Upper lobe of left lung (tissue), 6 donors: Measurements from ENCODE around the gene HAUS3. TPM values are rescaled to one million over a fixed set of nuclear protein-coding genes. Genes with fewer than 3 reads are reported as not detected.
A peak's percentile ranks its signal among the peaks of the same experiment; 100 is the strongest.

Experiments used
- ATAC-seq, 2 donors: fragments of 200-7000 bp; cut with Tn5 transposase; one replicate each; pipeline ENCODE4 v1.9.1; 2022; ENCODE audit warnings: mild to moderate bottlenecking in 2 of 2, moderate library complexity in 2 of 2; ENCODE audit not compliant: low FRiP score in 2 of 2
- DNase-seq, 2 donors: peaks; one replicate each; pipeline ENCODE4 v3.0.0-alpha.2; 2019 to 2020
- H3K27ac ChIP-seq, 4 donors: fragments of 200-600 bp; sonication (generic); one replicate each; pipeline ENCODE4 v1.5.1; 2016 to 2019
- H3K27me3 ChIP-seq, 4 donors: fragments of 200-600 bp; sonication (generic); one replicate each; pipeline ENCODE4 v1.5.1; 2017 to 2019
- H3K36me3 ChIP-seq, 4 donors: fragments of 200-600 bp; sonication (generic); one replicate each; pipeline ENCODE4 v1.5.1; 2016 to 2019
- H3K4me1 ChIP-seq, 4 donors: fragments of 200-600 bp; sonication (generic); one replicate each; pipeline ENCODE4 v1.5.1; 2018 to 2019
- H3K4me3 ChIP-seq, 4 donors: fragments of 200-600 bp; sonication (generic); one replicate each; pipeline ENCODE4 v1.5.1; 2017 to 2019; ENCODE audit warnings: mild to moderate bottlenecking in 2 of 4, moderate library complexity in 1 of 4
- H3K9me3 ChIP-seq, 4 donors: fragments of 200-600 bp; sonication (generic); one replicate each; pipeline ENCODE4 v1.5.1; 2018 to 2019
- CTCF ChIP-seq, 6 experiments: fragments of 450-650 bp in 4 of 6; fragments of 200-600 bp in 2 of 6; sonication (generic) in 2 of 6; IDR thresholded peaks; one replicate each; pipeline ENCODE4 v1.5.1; 2016 to 2019; ENCODE audit warnings: antibody characterized with exemption in 6 of 6
- EP300 ChIP-seq, 4 donors: sonication (generic); formaldehyde crosslinking; IDR thresholded peaks; one replicate each; pipeline ENCODE4 v1.5.1; 2017; ENCODE audit warnings: antibody characterized with exemption in 4 of 4, control low read depth in 2 of 4
- POLR2A ChIP-seq, 4 donors: fragments of 450-650 bp; IDR thresholded peaks; one replicate each; pipeline ENCODE4 v1.5.1; 2016 to 2017; ENCODE audit warnings: antibody characterized with exemption in 4 of 4, mild to moderate bottlenecking in 2 of 4
- POLR2AphosphoS5 ChIP-seq, 2 donors: sonication (generic); formaldehyde crosslinking; IDR thresholded peaks; one replicate each; pipeline ENCODE4 v1.5.1; 2017; ENCODE audit warnings: antibody characterized with exemption in 2 of 2
- WGBS, 2 donors: methylation state at CpG; one replicate each; pipeline ENCODE4 v1.1.5; 2017 to 2018; 5-methylcytosine and 5-hydroxymethylcytosine counted together
- total RNA-seq, 6 donors: library from RNA; depleted of rRNA in 4 of 6; stranded (reverse); fragments of >200 nt in 4 of 6; gene quantifications; one replicate each; pipeline versions ENCODE4 v1.1.0 to v1.2.1, GENCODE V29; 2016 to 2021
- donor health status: DM: no; HTN: no; CAD: no; lungs with moderate emphysema.
- donor health status: DM: no; HTN: yes; CAD: no; lungs with severe emphysema.

Gene HAUS3
- total RNA-seq, 6 donors from 2014 or later: 8.2 to 21.0 (median 12.5) TPM

- DNase-seq (peak; percentile 8 to 62), ATAC-seq (no peak)
- Histone ChIP-seq H3K36me3 (no peaks in the 10 kb centered on the region), H3K27me3 (no peaks in the 10 kb centered on the region), H3K4me1 (peaks cover 0 to 5% (median 0%) of the 10 kb centered on the region in 4 donors), H3K9me3 (no peaks in the 10 kb centered on the region), H3K4me3 (no peak overlapping the region), H3K27ac (no peak overlapping the region)
- TF ChIP-seq EP300 (IDR thresholded peaks at IDR 0.05): no peak
- TF ChIP-seq POLR2AphosphoS5 (IDR thresholded peaks at IDR 0.05): no peak
- no peak for TF ChIP-seq POLR2A (IDR thresholded peaks at IDR 0.05)
- WGBS, 2 donors: 87 to 90% methylated on average over 5 to 14 of the region's 14 CpGs
Observed at GRCh38 chr4:2289311-2289954, 47.5 kb upstream of the HAUS3 start.

- Histone ChIP-seq H3K9me3 (no peaks in the 10 kb centered on the region), H3K27me3 (no peaks in the 10 kb centered on the region), H3K36me3 (no peaks in the 10 kb centered on the region), H3K4me1 (peaks cover 0 to 5% (median 0%) of the 10 kb centered on the region in 4 donors), H3K4me3 (no peak overlapping the region), H3K27ac (no peak overlapping the region)
- TF ChIP-seq POLR2AphosphoS5 (IDR thresholded peaks at IDR 0.05): no peak
- no peak for TF ChIP-seq CTCF (IDR thresholded peaks at IDR 0.05)
- no peak for TF ChIP-seq EP300 (IDR thresholded peaks at IDR 0.05)
- no peak for TF ChIP-seq POLR2A (IDR thresholded peaks at IDR 0.05)
- 95% methylated on average over 7 of the region's 10 CpGs; no CpG with 5 or more reads in 1 of the 2 donors for WGBS, 2 donors
- DNase-seq: peak in 1 of 2 donors; percentile 52
- ATAC-seq: peak in 1 of 2 donors; percentile 1
Observed at GRCh38 chr4:2288051-2288541, 46.2 kb upstream of the HAUS3 start.

GRCh38 chr4:2287594-2287915, 45.6 kb upstream of the HAUS3 start:
- peaks cover 0 to 5% (median 0%) of the 10 kb centered on the region in 4 donors for H3K4me1 ChIP-seq
- H3K36me3 ChIP-seq: no peaks in the 10 kb centered on the region
- no peak overlapping the region for H3K4me3 ChIP-seq
- no peaks in the 10 kb centered on the region for H3K27me3 ChIP-seq
- ATAC-seq (no peak), DNase-seq (peak in 1 of 2 donors; percentile 42)
- no peaks in the 10 kb centered on the region for H3K9me3 ChIP-seq
- TF ChIP-seq POLR2A (IDR thresholded peaks at IDR 0.05): no peak
- no peak for TF ChIP-seq EP300 (IDR thresholded peaks at IDR 0.05)
- WGBS, 2 donors: 90 to 94% methylated on average over 9 of the region's 9 CpGs
- no peak overlapping the region for H3K27ac ChIP-seq

GRCh38 chr4:2286904-2287593, 45.1 kb upstream of the HAUS3 start:
- H3K4me1 ChIP-seq: peaks cover 0 to 5% (median 0%) of the 10 kb centered on the region in 4 donors
- ATAC-seq (no peak), DNase-seq (peak in 1 of 2 donors; percentile 39)
- no peak overlapping the region for H3K27ac ChIP-seq
- H3K36me3 ChIP-seq: no peaks in the 10 kb centered on the region
- no peak for TF ChIP-seq EP300 (IDR thresholded peaks at IDR 0.05)
- TF ChIP-seq CTCF (IDR thresholded peaks at IDR 0.05): no peak
- TF ChIP-seq POLR2AphosphoS5 (IDR thresholded peaks at IDR 0.05): no peak
- no peak for TF ChIP-seq POLR2A (IDR thresholded peaks at IDR 0.05)
- no peak overlapping the region for H3K4me3 ChIP-seq
- H3K27me3 ChIP-seq: no peaks in the 10 kb centered on the region
- 85 to 88% methylated on average over 7 to 19 of the region's 19 CpGs for WGBS, 2 donors
- H3K9me3 ChIP-seq: no peaks in the 10 kb centered on the region

GRCh38 chr4:2285613-2286381, 43.9 kb upstream of the HAUS3 start:
- no peaks in the 10 kb centered on the region for H3K9me3 ChIP-seq
- WGBS, 2 donors: 80 to 88% methylated on average over 18 to 19 of the region's 27 CpGs
- H3K36me3 ChIP-seq: no peaks in the 10 kb centered on the region
- DNase-seq (peak in 1 of 2 donors; percentile 63), ATAC-seq (peak in 1 of 2 donors; percentile 2)
- H3K27ac ChIP-seq: no peak overlapping the region
- no peaks in the 10 kb centered on the region for H3K27me3 ChIP-seq
- TF ChIP-seq POLR2AphosphoS5 (IDR thresholded peaks at IDR 0.05) (no peak), POLR2A (IDR thresholded peaks at IDR 0.05) (no peak)
- H3K4me1 ChIP-seq: peaks cover 0 to 5% (median 0%) of the 10 kb centered on the region in 4 donors
- no peak overlapping the region for H3K4me3 ChIP-seq
